ENCODE data around the gene BPHL.
"Not testable (repeated sequence)": the region's sequence is repeated elsewhere in the genome, so short reads cannot be mapped to it uniquely, and the experiment has no call there.

GRCh38 chr6:3197734-3198133, 79.2 kb downstream of the BPHL start:
- not testable (repeated sequence) for TF ChIP-seq HOXB5 (CRISPR knock-in tag; IDR thresholded peaks at IDR 0.05); HES2 (IDR thresholded peaks at IDR 0.05); CTCF (IDR thresholded peaks at IDR 0.05); MAX (IDR thresholded peaks at IDR 0.05); POLR2A (IDR thresholded peaks at IDR 0.05; ENCODE audit: low read length); BHLHE40 (IDR thresholded peaks at IDR 0.05; ENCODE audit: low read depth, low read length); ZFP36 (IDR thresholded peaks at IDR 0.05; ENCODE audit: borderline replicate concordance, partially characterized antibody); SMC3 (IDR thresholded peaks at IDR 0.05); KDM5A (IDR thresholded peaks at IDR 0.05)

Measured in A549 (cell line).